NCI-H2227 (cell line): Measurements from ENCODE around the gene KLHL14.

Source experiments
- DNase-seq: peaks from one replicate; lab custom pipeline; 2025; ENCODE audit not compliant: unreplicated experiment; lab: John Stamatoyannopoulos, UW

KLHL14 gene

GRCh38 chr18:32770054-32770665, 2.7 kb downstream of the KLHL14 start:
- DNase-seq, result peak; percentile 22

- peak; percentile 20 for DNase-seq
Measured at GRCh38 chr18:32769586-32770053, 3.2 kb downstream of the KLHL14 start.

- DNase-seq, result no peak
Measured at GRCh38 chr18:32769071-32769585, 3.7 kb downstream of the KLHL14 start.

GRCh38 chr18:32767400-32767799, 5.4 kb downstream of the KLHL14 start:
- no peak for DNase-seq

- no peak for DNase-seq
Measured at GRCh38 chr18:32764611-32765244, 8.1 kb downstream of the KLHL14 start.

GRCh38 chr18:32763293-32763692, 9.5 kb downstream of the KLHL14 start:
- DNase-seq, result no peak

GRCh38 chr18:32761231-32761630, 11.6 kb downstream of the KLHL14 start:
- DNase-seq, result no peak

GRCh38 chr18:32760391-32760790, 12.4 kb downstream of the KLHL14 start:
- DNase-seq, result no peak

GRCh38 chr18:32759611-32760167, 13.1 kb downstream of the KLHL14 start:
- DNase-seq, result no peak

GRCh38 chr18:32754508-32755263, 18.1 kb downstream of the KLHL14 start:
- DNase-seq, result no peak

GRCh38 chr18:32753656-32754260, 19.1 kb downstream of the KLHL14 start:
- DNase-seq, result no peak

GRCh38 chr18:32750328-32750727, 22.5 kb downstream of the KLHL14 start:
- no peak for DNase-seq

GRCh38 chr18:32749809-32750208, 23.0 kb downstream of the KLHL14 start:
- no peak for DNase-seq

GRCh38 chr18:32742579-32742978, 30.2 kb downstream of the KLHL14 start:
- peak; percentile 6 for DNase-seq

- DNase-seq, result no peak
Measured at GRCh38 chr18:32735781-32736180, 37.0 kb downstream of the KLHL14 start.

GRCh38 chr18:32734442-32734841, 38.4 kb downstream of the KLHL14 start:
- no peak for DNase-seq

- no peak for DNase-seq
Measured at GRCh38 chr18:32732165-32732564, 40.7 kb downstream of the KLHL14 start.

- peak; percentile 6 for DNase-seq
Measured at GRCh38 chr18:32730620-32731091, 42.2 kb downstream of the KLHL14 start.

GRCh38 chr18:32730068-32730467, 42.8 kb downstream of the KLHL14 start:
- no peak for DNase-seq

GRCh38 chr18:32724071-32724749, 48.6 kb downstream of the KLHL14 start:
- DNase-seq, result peak; percentile 16
